NT2/D1 (cell line): Measurements from ENCODE around the gene DPP3.
A peak's percentile ranks its signal among the peaks of the same experiment; 100 is the strongest.

Experiments
- DNase-seq: peaks from one replicate; pipeline ENCODE4 v3.0.0-alpha.2; 2011; ENCODE audit warnings: low read depth, low spot score
- H3K27me3 ChIP-seq: 2 replicates; pipeline ENCODE4 v1.6.0; 2011; ENCODE audit warnings: mild to moderate bottlenecking; ENCODE audit not compliant: insufficient read length, insufficient read depth
- H3K36me3 ChIP-seq: 2 replicates; pipeline ENCODE4 v1.6.1; 2011; ENCODE audit warnings: mild to moderate bottlenecking, low read length, mixed read lengths; ENCODE audit not compliant: insufficient read depth, insufficient read length
- H3K4me1 ChIP-seq: 2 replicates; pipeline ENCODE4 v1.5.1; 2011; ENCODE audit not compliant: insufficient read depth, insufficient read length
- H3K4me3 ChIP-seq: 2 replicates; pipeline ENCODE4 v1.5.1; 2011; ENCODE audit warnings: low read depth; ENCODE audit not compliant: insufficient read length
- H3K9ac ChIP-seq: 2 replicates; pipeline ENCODE4 v1.6.0; 2011; ENCODE audit warnings: low read depth; ENCODE audit not compliant: insufficient read length
- H3K9me3 ChIP-seq: 2 replicates; pipeline ENCODE4 v1.5.1; 2011; ENCODE audit warnings: mild to moderate bottlenecking, low read length; ENCODE audit not compliant: insufficient read depth
- SUZ12 ChIP-seq: IDR thresholded peaks from 2 replicates; pipeline ENCODE4 v1.6.1; 2011; ENCODE audit not compliant: insufficient read length, insufficient read depth; ENCODE audit errors: extremely low read depth
- YY1 ChIP-seq: IDR thresholded peaks from 2 replicates; pipeline ENCODE4 v1.6.1; 2011; ENCODE audit not compliant: insufficient read length, insufficient read depth
- ZNF274 ChIP-seq: IDR thresholded peaks from 2 replicates; pipeline ENCODE4 v1.6.1; 2011; ENCODE audit warnings: mild to moderate bottlenecking, low read depth, low read length

Gene DPP3

GRCh38 chr11:66510271-66510989, 30.2 kb downstream of the DPP3 start, which contains the start of gene BBS1:
TSS of gene BBS1 (plus strand) at chr11:66510635. CDS start at chr11:66510660, 25 bp downstream.
- Histone ChIP-seq H3K27me3 (no peaks in the 10 kb centered on the region), H3K9me3 (no peaks in the 10 kb centered on the region), H3K36me3 (peaks cover 59% of the 10 kb centered on the region), H3K9ac (peak within 1 kb of the TSS; percentile 71), H3K4me1 (no peaks in the 10 kb centered on the region), H3K4me3 (peak within 1 kb of the TSS; percentile 94)
- peak; percentile 80 for DNase-seq
- TF ChIP-seq YY1 (peak; percentile 88), SUZ12 (no peak), ZNF274 (no peak)

GRCh38 chr11:66510990-66511339, 30.7 kb downstream of the DPP3 start:
- TF ChIP-seq YY1: no peak
- no peak for TF ChIP-seq SUZ12
- TF ChIP-seq ZNF274: no peak
- Histone ChIP-seq H3K36me3 (peaks cover 63% of the 10 kb centered on the region), H3K9me3 (no peaks in the 10 kb centered on the region), H3K27me3 (no peaks in the 10 kb centered on the region), H3K4me1 (no peaks in the 10 kb centered on the region), H3K9ac (peak overlapping the region; percentile 71), H3K4me3 (peak overlapping the region; percentile 94)
- DNase-seq: no peak

GRCh38 chr11:66523611-66524010, 43.4 kb downstream of the DPP3 start:
- TF ChIP-seq ZNF274: no peak
- TF ChIP-seq SUZ12: no peak
- no peak for TF ChIP-seq YY1
- Histone ChIP-seq H3K9ac (no peak overlapping the region), H3K36me3 (peaks cover 84% of the 10 kb centered on the region), H3K4me1 (no peaks in the 10 kb centered on the region), H3K27me3 (no peaks in the 10 kb centered on the region), H3K9me3 (no peaks in the 10 kb centered on the region), H3K4me3 (no peak overlapping the region)
- no peak for DNase-seq

- Histone ChIP-seq H3K4me3 (no peak overlapping the region), H3K27me3 (no peaks in the 10 kb centered on the region), H3K9ac (no peak overlapping the region), H3K9me3 (no peaks in the 10 kb centered on the region), H3K4me1 (peaks cover 3% of the 10 kb centered on the region), H3K36me3 (peaks cover 80% of the 10 kb centered on the region)
- DNase-seq: no peak
- TF ChIP-seq YY1: no peak
- TF ChIP-seq SUZ12: no peak
- no peak for TF ChIP-seq ZNF274
These were observed 44.2 kb downstream of the DPP3 start for GRCh38 chr11:66524304-66525040.

GRCh38 chr11:66529069-66529468, 48.8 kb downstream of the DPP3 start:
- Histone ChIP-seq H3K36me3 (peaks cover 73% of the 10 kb centered on the region), H3K4me1 (peaks cover 19% of the 10 kb centered on the region), H3K9ac (no peak overlapping the region), H3K9me3 (no peaks in the 10 kb centered on the region), H3K27me3 (no peaks in the 10 kb centered on the region), H3K4me3 (no peak overlapping the region)
- TF ChIP-seq YY1 (no peak), ZNF274 (no peak), SUZ12 (no peak)
- no peak for DNase-seq

- Histone ChIP-seq H3K9ac (no peak overlapping the region), H3K27me3 (no peaks in the 10 kb centered on the region), H3K4me3 (no peak overlapping the region), H3K9me3 (no peaks in the 10 kb centered on the region), H3K36me3 (peaks cover 69% of the 10 kb centered on the region), H3K4me1 (peaks cover 19% of the 10 kb centered on the region)
- DNase-seq: no peak
- TF ChIP-seq YY1: no peak
- no peak for TF ChIP-seq SUZ12
- no peak for TF ChIP-seq ZNF274
These were observed 49.4 kb downstream of the DPP3 start for GRCh38 chr11:66529655-66530054.
